Smooth muscle cell (in vitro differentiated cells): ENCODE measurements around the gene SLC45A2. TPM values are rescaled to one million over a fixed set of nuclear protein-coding genes. Genes with fewer than 3 reads are reported as not detected.
A peak's percentile ranks its signal among the peaks of the same experiment; 100 is the strongest.
"Not testable (repeated sequence)": the region's sequence is repeated elsewhere in the genome, so short reads cannot be mapped to it uniquely, and the experiment has no call there.

ENCODE experiments used
- DNase-seq: peaks from one replicate; lab custom pipeline; 2025; ENCODE audit not compliant: unreplicated experiment; lab: John Stamatoyannopoulos, UW
- H2AFZ ChIP-seq: fragments of 200-600 bp; sonication (generic); 2 replicates; pipeline ENCODE4 v1.6.0; 2016; ENCODE audit warnings: antibody characterized with exemption, low read depth, mild to moderate bottlenecking
- H3F3A ChIP-seq: fragments of 200-600 bp; sonication (generic); 2 replicates; pipeline ENCODE4 v1.6.0; 2017; ENCODE audit warnings: antibody characterized with exemption, low read depth
- H3K27ac ChIP-seq: fragments of 200-600 bp; sonication (generic); 2 replicates; pipeline ENCODE4 v1.5.1; 2016; ENCODE audit warnings: low read depth, mild to moderate bottlenecking
- H3K27me3 ChIP-seq: fragments of 200-600 bp; sonication (generic); 2 replicates; pipeline ENCODE4 v1.6.1; 2016; ENCODE audit warnings: low read depth, mild to moderate bottlenecking
- H3K36me3 ChIP-seq: fragments of 200-600 bp; sonication (generic); 2 replicates; pipeline ENCODE4 v1.5.1; 2016; ENCODE audit warnings: low read depth
- H3K4me1 ChIP-seq: fragments of 200-600 bp; sonication (generic); 2 replicates; pipeline ENCODE4 v1.5.1; 2016; ENCODE audit warnings: low read depth
- H3K4me2 ChIP-seq: fragments of 200-600 bp; sonication (generic); 2 replicates; pipeline ENCODE4 v1.6.0; 2016; ENCODE audit warnings: mild to moderate bottlenecking
- H3K4me3 ChIP-seq: fragments of 200-600 bp; sonication (generic); 2 replicates; pipeline ENCODE4 v1.5.1; 2016; ENCODE audit warnings: mild to moderate bottlenecking
- H3K79me2 ChIP-seq: fragments of 200-600 bp; sonication (generic); 2 replicates; pipeline ENCODE4 v1.6.0; 2016; ENCODE audit warnings: low read depth, mild to moderate bottlenecking
- H3K9ac ChIP-seq: fragments of 200-600 bp; sonication (generic); 2 replicates; pipeline ENCODE4 v1.6.0; 2016; ENCODE audit warnings: low read depth
- H3K9me3 ChIP-seq: fragments of 200-600 bp; sonication (generic); replicated peaks from 2 replicates; pipeline ENCODE4 v1.5.1; 2016; ENCODE audit warnings: low read depth
- H4K20me1 ChIP-seq: fragments of 200-600 bp; sonication (generic); 2 replicates; pipeline ENCODE4 v1.6.0; 2016; ENCODE audit warnings: low read depth
- WGBS: methylation state at CpG from one replicate; pipeline ENCODE4 v1.1.7; 2016; ENCODE audit warnings: low lambda C conversion rate; 5-methylcytosine and 5-hydroxymethylcytosine counted together
- polyA plus RNA-seq: library from polyadenylated mRNA; unstranded; fragments of >200 nt; fragmentation: Nextera tagmentation; extraction: Ambion mirVana; gene quantifications from 2 replicates; pipeline ENCODE4 v1.2.1, GENCODE V29; 2016
- total RNA-seq: library from RNA; depleted of rRNA; stranded (reverse); fragments of >200 nt; gene quantifications from 2 replicates; pipeline ENCODE4 v1.2.3, GENCODE V29; 2014
- TF ChIP-seq, protein P1 (sequence below): fragments of 200-600 bp; sonication (generic); IDR thresholded peaks from 2 replicates; pipeline ENCODE4 v1.5.1; 2017; ENCODE audit warnings: borderline replicate concordance, mild to moderate bottlenecking, antibody characterized with exemption; ENCODE audit not compliant: insufficient read depth, poor library complexity, severe bottlenecking

Gene SLC45A2, protein sequence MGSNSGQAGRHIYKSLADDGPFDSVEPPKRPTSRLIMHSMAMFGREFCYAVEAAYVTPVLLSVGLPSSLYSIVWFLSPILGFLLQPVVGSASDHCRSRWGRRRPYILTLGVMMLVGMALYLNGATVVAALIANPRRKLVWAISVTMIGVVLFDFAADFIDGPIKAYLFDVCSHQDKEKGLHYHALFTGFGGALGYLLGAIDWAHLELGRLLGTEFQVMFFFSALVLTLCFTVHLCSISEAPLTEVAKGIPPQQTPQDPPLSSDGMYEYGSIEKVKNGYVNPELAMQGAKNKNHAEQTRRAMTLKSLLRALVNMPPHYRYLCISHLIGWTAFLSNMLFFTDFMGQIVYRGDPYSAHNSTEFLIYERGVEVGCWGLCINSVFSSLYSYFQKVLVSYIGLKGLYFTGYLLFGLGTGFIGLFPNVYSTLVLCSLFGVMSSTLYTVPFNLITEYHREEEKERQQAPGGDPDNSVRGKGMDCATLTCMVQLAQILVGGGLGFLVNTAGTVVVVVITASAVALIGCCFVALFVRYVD
- total RNA-seq, result 0.09 and 0.36 TPM in 2 replicates
- polyA plus RNA-seq, result 0.59 TPM in 1 of 2 replicates, not detected in the other

DNA sequence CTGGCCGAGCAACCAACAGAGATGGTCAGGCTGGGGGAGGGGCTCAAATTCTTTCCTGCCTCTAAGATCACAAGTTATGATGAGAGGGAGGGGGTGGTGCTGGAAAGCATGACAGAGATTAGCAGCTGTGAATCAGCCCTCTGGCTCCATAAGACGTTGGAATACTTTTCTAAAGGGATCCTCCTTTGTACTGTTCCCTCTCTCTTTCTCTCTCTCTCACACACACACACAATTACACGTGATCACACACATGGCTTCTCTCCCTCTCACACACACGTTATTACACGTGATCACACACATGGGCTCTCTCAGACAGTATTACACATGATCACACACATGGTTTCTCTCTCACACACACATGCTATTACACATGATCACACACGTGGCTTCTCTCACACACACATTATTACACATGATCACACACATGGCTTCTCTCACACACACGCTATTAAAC, at the start of gene SLC45A2:
SLC45A2 (minus strand) TSS at position 23 of the 454 bp plus-strand sequence. CDS start 110 bp downstream, outside the sequence.
- TF ChIP-seq, protein P1, sequence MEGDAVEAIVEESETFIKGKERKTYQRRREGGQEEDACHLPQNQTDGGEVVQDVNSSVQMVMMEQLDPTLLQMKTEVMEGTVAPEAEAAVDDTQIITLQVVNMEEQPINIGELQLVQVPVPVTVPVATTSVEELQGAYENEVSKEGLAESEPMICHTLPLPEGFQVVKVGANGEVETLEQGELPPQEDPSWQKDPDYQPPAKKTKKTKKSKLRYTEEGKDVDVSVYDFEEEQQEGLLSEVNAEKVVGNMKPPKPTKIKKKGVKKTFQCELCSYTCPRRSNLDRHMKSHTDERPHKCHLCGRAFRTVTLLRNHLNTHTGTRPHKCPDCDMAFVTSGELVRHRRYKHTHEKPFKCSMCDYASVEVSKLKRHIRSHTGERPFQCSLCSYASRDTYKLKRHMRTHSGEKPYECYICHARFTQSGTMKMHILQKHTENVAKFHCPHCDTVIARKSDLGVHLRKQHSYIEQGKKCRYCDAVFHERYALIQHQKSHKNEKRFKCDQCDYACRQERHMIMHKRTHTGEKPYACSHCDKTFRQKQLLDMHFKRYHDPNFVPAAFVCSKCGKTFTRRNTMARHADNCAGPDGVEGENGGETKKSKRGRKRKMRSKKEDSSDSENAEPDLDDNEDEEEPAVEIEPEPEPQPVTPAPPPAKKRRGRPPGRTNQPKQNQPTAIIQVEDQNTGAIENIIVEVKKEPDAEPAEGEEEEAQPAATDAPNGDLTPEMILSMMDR, result no peak
- Histone ChIP-seq H3K9ac (no peak within 1 kb of the TSS), H3K4me3 (no peak within 1 kb of the TSS), H3K27ac (no peak within 1 kb of the TSS), H3K36me3 (peaks cover 7% of the 10 kb centered on the region), H3K4me1 (no peaks in the 10 kb centered on the region), H4K20me1 (no peaks in the 10 kb centered on the region), H3K9me3 (no peaks in the 10 kb centered on the region), H3F3A (no peaks in the 10 kb centered on the region), H3K27me3 (no peaks in the 10 kb centered on the region), H3K4me2 (peak within 1 kb of the TSS; percentile 37), H3K79me2 (no peaks in the 10 kb centered on the region), H2AFZ (no peak within 1 kb of the TSS)
- WGBS, result 71% methylated on average over 7 of the region's 7 CpGs
- DNase-seq, result no peak

- Histone ChIP-seq H3K27ac (no peak overlapping the region), H3K4me1 (no peaks in the 10 kb centered on the region), H3K9me3 (no peaks in the 10 kb centered on the region), H3F3A (no peaks in the 10 kb centered on the region), H3K36me3 (no peaks in the 10 kb centered on the region), H2AFZ (no peak overlapping the region), H4K20me1 (no peaks in the 10 kb centered on the region), H3K4me2 (no peak overlapping the region), H3K27me3 (no peaks in the 10 kb centered on the region), H3K79me2 (no peaks in the 10 kb centered on the region), H3K9ac (no peak overlapping the region), H3K4me3 (no peak overlapping the region)
- WGBS, result 94% methylated on average over 3 of the region's 3 CpGs
- TF ChIP-seq, protein P1, result no peak
- no peak for DNase-seq
These were observed 47.5 kb upstream of the SLC45A2 start for GRCh38 chr5:34031966-34032365.

DNA sequence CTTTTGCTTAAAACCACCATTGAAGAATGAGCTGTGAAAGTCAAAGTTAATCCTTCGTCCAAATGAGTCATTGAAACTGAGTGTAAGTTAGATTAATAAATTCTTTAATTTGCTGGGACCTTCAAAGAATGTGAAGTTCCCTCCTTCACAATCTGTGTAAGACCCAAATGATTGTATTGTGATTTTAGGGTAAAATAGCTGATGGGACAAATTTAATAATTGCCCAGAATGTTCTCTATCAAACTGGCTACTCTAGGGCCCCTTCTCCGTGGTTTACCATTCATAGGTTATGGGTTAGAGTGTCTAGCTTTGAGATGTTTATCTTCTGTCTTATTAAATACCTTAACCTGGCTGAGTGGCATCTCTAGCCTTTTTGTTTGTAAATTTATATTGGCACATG, 46.6 kb upstream of the SLC45A2 start:
- no peaks in the 10 kb centered on the region for H3K79me2 ChIP-seq
- no peak overlapping the region for H3K4me3 ChIP-seq
- no peak for DNase-seq
- H3K27me3 ChIP-seq, result no peaks in the 10 kb centered on the region
- no peak overlapping the region for H3K9ac ChIP-seq
- H3K4me2 ChIP-seq, result no peak overlapping the region
- whole genome bisulfite sequencing, result 95% methylated on average over 2 of the region's 2 CpGs
- no peak overlapping the region for H2AFZ ChIP-seq
- no peaks in the 10 kb centered on the region for H4K20me1 ChIP-seq
- no peak overlapping the region for H3K27ac ChIP-seq
- no peaks in the 10 kb centered on the region for H3F3A ChIP-seq
- no peaks in the 10 kb centered on the region for H3K9me3 ChIP-seq
- no peaks in the 10 kb centered on the region for H3K36me3 ChIP-seq
- H3K4me1 ChIP-seq, result no peaks in the 10 kb centered on the region
- TF ChIP-seq, protein P1, result no peak

DNA sequence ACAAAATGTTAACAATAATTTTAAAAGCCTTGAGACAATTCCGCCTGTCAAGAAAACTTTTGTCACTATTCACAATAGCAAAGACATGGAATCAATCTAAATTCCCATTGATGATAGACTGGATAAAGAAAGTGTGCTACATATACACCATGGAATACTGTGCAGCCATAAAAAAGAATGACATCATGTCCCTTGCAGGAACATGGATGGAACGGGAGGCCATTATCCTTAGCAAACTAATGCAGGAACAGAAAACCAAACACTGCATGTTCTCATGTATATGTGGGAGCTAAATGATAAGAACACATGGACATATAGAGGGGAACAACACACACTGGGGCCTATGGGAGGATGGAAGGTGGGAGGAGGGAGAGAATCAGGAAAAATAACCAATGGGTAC, 46.1 kb upstream of the SLC45A2 start:
- H3K27me3 ChIP-seq, H3K27ac ChIP-seq, H3K9me3 ChIP-seq, H2AFZ ChIP-seq, H3F3A ChIP-seq, H3K4me1 ChIP-seq, H3K4me3 ChIP-seq, H4K20me1 ChIP-seq, DNase-seq, H3K36me3 ChIP-seq, H3K9ac ChIP-seq, H3K4me2 ChIP-seq, H3K79me2 ChIP-seq: not testable (repeated sequence)
- WGBS, result 95% methylated on average over 2 of the region's 2 CpGs
